ENCODE measurements around the gene SEMA6B. TPM values are rescaled to one million over a fixed set of nuclear protein-coding genes. Genes with fewer than 3 reads are reported as not detected.

SEMA6B gene
- total and polyA plus RNA-seq, 2 of the 8 experiments (the other 6 are each of a cell fraction or from before 2014, with no cell fraction given) = 31.3 to 54.4 TPM

DNA sequence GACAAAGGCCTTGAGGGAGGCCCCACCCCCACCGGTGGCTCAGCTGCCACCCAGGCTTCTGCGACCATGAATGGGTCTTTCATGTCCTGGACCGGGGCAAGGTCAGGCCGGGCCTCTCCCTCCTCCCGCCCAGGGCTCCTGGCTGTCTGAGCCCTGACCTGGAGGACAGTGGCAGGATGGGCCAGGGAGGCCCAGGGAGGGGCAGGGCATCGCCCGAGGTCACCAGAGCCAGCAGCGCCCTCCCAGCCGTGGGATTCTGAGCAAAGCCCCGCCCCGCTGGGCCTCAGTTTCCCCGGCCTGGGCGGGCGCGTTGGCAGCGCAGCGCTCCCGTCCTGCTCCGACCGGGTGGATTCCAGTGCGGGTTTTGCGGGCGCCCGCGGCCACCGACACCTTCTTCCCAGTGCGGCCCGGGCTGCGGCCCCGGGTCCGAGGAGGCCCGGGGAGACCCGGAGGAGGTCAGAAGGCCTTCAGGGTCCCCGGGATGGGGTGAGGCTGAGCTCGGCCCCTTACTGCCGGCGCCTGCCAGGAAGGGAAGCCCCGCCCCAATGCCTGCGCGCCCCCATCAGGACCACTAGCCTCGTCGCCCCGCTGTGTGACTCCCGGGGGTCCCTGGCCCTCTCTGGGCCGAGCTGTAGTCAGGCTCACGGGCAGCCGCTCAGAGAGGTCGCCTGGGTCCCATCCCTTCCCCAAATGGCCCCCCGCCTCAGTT is 24.6 kb upstream of the SEMA6B start:
- CTCF ChIA-PET (ENCODE audit: partially characterized antibody) = interaction anchor here (0.8 to 8.6 kb wide), 10 partner anchors 8 to 56 kb away, joined by 3 to 49 read pairs (median 5); no protein-coding TSS in a partner anchor
- FAIRE-seq (no peak), DNase-seq (ENCODE audit: low read depth in 1 of 2, low spot score in 2 of 2) (peak in 1 of 2 experiments; percentile 95)
- TF ChIP-seq CBX5 (IDR thresholded peaks at IDR 0.05; ENCODE audit: low read depth, low read length) (no peak), SP4 (IDR thresholded peaks at IDR 0.05; ENCODE audit: low read length) (0 out of 2 replicates have a peak, but pooled peaks have one; percentile 22), POLR2AphosphoS5 (IDR thresholded peaks at IDR 0.05; ENCODE audit: low read depth, low read length) (no peak), POU5F1 (IDR thresholded peaks at IDR 0.05; ENCODE audit: low read depth, low read length) (no peak), HDAC6 (IDR thresholded peaks at IDR 0.05; ENCODE audit: low read depth, low read length) (no peak), RXRA (IDR thresholded peaks at IDR 0.05; ENCODE audit: insufficient read depth, low read depth, low read length) (no peak), TBP (IDR thresholded peaks at IDR 0.05; ENCODE audit: low read depth, low read length) (no peak), SIRT6 (IDR thresholded peaks at IDR 0.05; ENCODE audit: low read length) (no peak), TAF7 (optimal IDR thresholded peaks at IDR 0.05; ENCODE audit: borderline replicate concordance, low read depth, low read length) (no peak), KDM1A (IDR thresholded peaks at IDR 0.05; ENCODE audit: borderline replicate concordance, low read length) (peak; percentile 99), NANOG (IDR thresholded peaks at IDR 0.05; ENCODE audit: insufficient read depth, low read depth, low read length, poor library complexity, severe bottlenecking) (peak; percentile 1), CHD1 (IDR thresholded peaks at IDR 0.05; ENCODE audit: low read depth, low read length) (no peak), JUN (IDR thresholded peaks at IDR 0.05; ENCODE audit: low read depth, low read length) (no peak)

More for the DNA sequence above, 24.6 kb upstream of the SEMA6B start:
- Histone ChIP-seq H4K20me1 (replicated peaks in 1 of 2; ENCODE audit: control insufficient read depth in 1 of 2, insufficient read depth in 2 of 2, low read length in 2 of 2) (peaks cover 3 to 7% of the 10 kb centered on the region in 2 experiments), H3K4me2 (ENCODE audit: insufficient read depth in 1 of 2, low read depth in 2 of 2, low read length in 2 of 2) (peak overlapping the region; percentile 66 to 72), H2BK15ac (ENCODE audit: low read length) (peak overlapping the region; percentile 81; the same call in 1 of the 2 replicates), H3K4ac (replicated peaks; ENCODE audit: insufficient read length, low read depth, low read length) (no peak overlapping the region), H3K79me1 (ENCODE audit: low read depth, low read length) (no peaks in the 10 kb centered on the region), H2BK120ac (replicated peaks; ENCODE audit: low read depth, low read length) (no peak overlapping the region), H3K56ac (replicated peaks; ENCODE audit: insufficient read length, low read depth, low read length) (peak overlapping the region; percentile 0), H2BK20ac (ENCODE audit: low read length) (no peak overlapping the region), H3K9me3 (ENCODE audit: insufficient read depth in 2 of 2, low read depth in 1 of 2, low read length in 1 of 2) (no peaks in the 10 kb centered on the region), H3K27me3 (replicated peaks in 1 of 4; ENCODE audit: control insufficient read depth in 3 of 4, extremely low read depth in 1 of 4, insufficient read depth in 3 of 4, low read length in 3 of 4) (peaks cover 0 to 12% (median 8%) of the 10 kb centered on the region in 4 experiments; a peak in 4 of 7 replicates), H3K9ac (replicated peaks in 1 of 4; ENCODE audit: extremely low read depth in 1 of 4, low read depth in 3 of 4, low read length in 3 of 4) (peak overlapping the region in 1 of 4 experiments; percentile 41; a peak in 1 of 7 replicates), H4K8ac (ENCODE audit: extremely low read depth, insufficient read depth, low read length) (peak overlapping the region; percentile 74; the same call in 1 of the 2 replicates), H3K14ac (ENCODE audit: insufficient read length) (no peak overlapping the region), H3K23me2 (ENCODE audit: low read depth, low read length) (peaks cover 7% of the 10 kb centered on the region), H2BK12ac (ENCODE audit: low read depth, low read length) (peak overlapping the region; percentile 39; the same call in 1 of the 2 replicates), H3K27ac (ENCODE audit: low read depth, low read length) (no peak overlapping the region), H3K4me1 (replicated peaks in 1 of 4; ENCODE audit: control insufficient read depth in 3 of 4, insufficient read depth in 4 of 4, low read length in 3 of 4) (peaks cover 0 to 8% (median 5%) of the 10 kb centered on the region in 4 experiments; a peak in 6 of 7 replicates), H3K4me3 (ENCODE audit: extremely low read depth in 1 of 4, insufficient read depth in 2 of 4, low read depth in 3 of 4, low read length in 4 of 4) (peak overlapping the region; percentile 38 to 77 (median 67)), H3K18ac (ENCODE audit: extremely low read depth, low read length) (no peak overlapping the region; the same call in none of the 2 replicates), H3K36me3 (ENCODE audit: control insufficient read depth in 2 of 4, insufficient read depth in 4 of 4, low read length in 3 of 4) (no peaks in the 10 kb centered on the region), H2AK5ac (ENCODE audit: low read depth, low read length) (no peak overlapping the region), H4K91ac (replicated peaks; ENCODE audit: insufficient read length, low read length) (no peak overlapping the region), H2BK5ac (ENCODE audit: low read depth, low read length) (no peak overlapping the region), H3K79me2 (ENCODE audit: control insufficient read depth in 1 of 2, insufficient read depth in 2 of 2, low read length in 2 of 2) (peaks cover 0 to 8% of the 10 kb centered on the region in 2 experiments; a peak in 1 of 4 replicates), H3K23ac (ENCODE audit: insufficient read length) (no peak overlapping the region), H4K5ac (ENCODE audit: insufficient read length, low read depth, low read length) (no peak overlapping the region), H2AFZ (ENCODE audit: low read length) (no peak overlapping the region)
- POLR2A ChIA-PET (ENCODE audit: partially characterized antibody) = interaction anchor here (2.2 to 4.1 kb wide), 2 partner anchors 9 to 14 kb away, joined by 7 to 19 read pairs; no protein-coding TSS in a partner anchor
- WGBS, 2 experiments (ENCODE audit: extremely low coverage in 1 of 2, insufficient coverage in 1 of 2, insufficient read length in 1 of 2, insufficient replicate concordance in 2 of 2, low coverage in 1 of 2, low lambda C conversion rate in 2 of 2, missing lambda C conversion rate in 1 of 2) = 7% methylated on average over 36 of the region's 49 CpGs; no CpG with 5 or more reads in 1 of the 2 experiments

All from H1 (cell line).